Vagina (tissue), 2 donors: ENCODE data around the gene PPM1A.

Experiments
- POLR2A ChIP-seq, 2 donors: fragments of 450-650 bp; IDR thresholded peaks; one replicate each; pipeline ENCODE4 v1.6.1; 2017; ENCODE audit warnings: antibody characterized with exemption in 2 of 2, mild to moderate bottlenecking in 2 of 2, moderate library complexity in 2 of 2
- POLR2AphosphoS5 ChIP-seq, 2 donors: sonication (generic); formaldehyde crosslinking; IDR thresholded peaks; one replicate each; pipeline ENCODE4 v1.9.0; 2017; ENCODE audit warnings: antibody characterized with exemption in 2 of 2, mild to moderate bottlenecking in 2 of 2, low read depth in 1 of 2; ENCODE audit not compliant: insufficient read depth in 1 of 2
- TF ChIP-seq, protein P1 (sequence below), 3 experiments: fragments of 450-650 bp in 2 of 3; fragments of 200-600 bp in 1 of 3; sonication (generic) in 1 of 3; IDR thresholded peaks; one replicate each; pipeline ENCODE4 v1.5.1; 2017 to 2019; ENCODE audit warnings: antibody characterized with exemption in 3 of 3, mild to moderate bottlenecking in 2 of 3, moderate library complexity in 2 of 3

DNA sequence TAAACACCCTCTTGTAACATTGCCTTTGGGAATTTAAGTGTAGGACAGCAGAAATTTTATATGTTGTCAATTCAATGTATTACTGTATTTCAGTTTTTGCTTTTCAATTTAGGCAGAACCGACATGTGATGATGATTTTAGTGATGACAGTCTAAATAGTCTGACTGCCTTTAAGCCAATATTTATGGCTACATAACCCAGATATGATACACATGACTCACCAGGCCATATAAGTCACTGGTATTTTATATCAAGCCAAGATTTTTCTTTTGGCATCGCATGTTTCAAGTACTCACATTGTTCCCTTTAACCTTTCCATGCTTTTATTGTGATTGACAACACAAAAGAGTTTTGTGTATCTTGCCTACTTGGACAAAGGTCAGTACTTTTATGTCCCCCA, 13.6 kb upstream of the PPM1A start:
- TF ChIP-seq, protein P1, sequence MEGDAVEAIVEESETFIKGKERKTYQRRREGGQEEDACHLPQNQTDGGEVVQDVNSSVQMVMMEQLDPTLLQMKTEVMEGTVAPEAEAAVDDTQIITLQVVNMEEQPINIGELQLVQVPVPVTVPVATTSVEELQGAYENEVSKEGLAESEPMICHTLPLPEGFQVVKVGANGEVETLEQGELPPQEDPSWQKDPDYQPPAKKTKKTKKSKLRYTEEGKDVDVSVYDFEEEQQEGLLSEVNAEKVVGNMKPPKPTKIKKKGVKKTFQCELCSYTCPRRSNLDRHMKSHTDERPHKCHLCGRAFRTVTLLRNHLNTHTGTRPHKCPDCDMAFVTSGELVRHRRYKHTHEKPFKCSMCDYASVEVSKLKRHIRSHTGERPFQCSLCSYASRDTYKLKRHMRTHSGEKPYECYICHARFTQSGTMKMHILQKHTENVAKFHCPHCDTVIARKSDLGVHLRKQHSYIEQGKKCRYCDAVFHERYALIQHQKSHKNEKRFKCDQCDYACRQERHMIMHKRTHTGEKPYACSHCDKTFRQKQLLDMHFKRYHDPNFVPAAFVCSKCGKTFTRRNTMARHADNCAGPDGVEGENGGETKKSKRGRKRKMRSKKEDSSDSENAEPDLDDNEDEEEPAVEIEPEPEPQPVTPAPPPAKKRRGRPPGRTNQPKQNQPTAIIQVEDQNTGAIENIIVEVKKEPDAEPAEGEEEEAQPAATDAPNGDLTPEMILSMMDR (IDR thresholded peaks at IDR 0.05) = no peak
- no peak for TF ChIP-seq POLR2A (IDR thresholded peaks at IDR 0.05)
- no peak for TF ChIP-seq POLR2AphosphoS5 (IDR thresholded peaks at IDR 0.05; ENCODE audit: insufficient read depth in 1 of 2, low read depth in 1 of 2)
